Measurements from ENCODE around the gene ZNF831. TPM values are rescaled to one million over a fixed set of nuclear protein-coding genes. Genes with fewer than 3 reads are reported as not detected.
A peak's percentile ranks its signal among the peaks of the same experiment; 100 is the strongest.

The ZNF831 gene
- total RNA-seq, 4 donors from 2014 or later, result 0.05 to 0.07 TPM; not detected in 2

GRCh38 chr20:59207235-59207634 lies 43.6 kb downstream of the ZNF831 start:
- Histone ChIP-seq H3K4me3 (no peak overlapping the region), H3K27ac (no peak overlapping the region), H3K9me3 (no peaks in the 10 kb centered on the region), H3K36me3 (no peaks in the 10 kb centered on the region), H3K27me3 (peaks cover 0 to 3% (median 0%) of the 10 kb centered on the region in 3 donors), H3K4me1 (no peaks in the 10 kb centered on the region)
- ATAC-seq (no peak), DNase-seq (no peak)
- in situ Hi-C loops (cut with MboI; ENCODE audit: low sequenced_read_pairs in 4 of 4), result loop anchor here in 1 of 4 donors (5.0 kb wide), 1 partner anchor 120 kb away; no protein-coding TSS in a partner anchor
- intact Hi-C loops (cut with DNase I; ENCODE audit: low total_unique reads), result loop anchor here (5.0 kb wide), 1 partner anchor 120 kb away; no protein-coding TSS in a partner anchor
- no peak for TF ChIP-seq POLR2A (IDR thresholded peaks at IDR 0.05)
- TF ChIP-seq CTCF (IDR thresholded peaks at IDR 0.05 in 4 of 5, conservative IDR thresholded peaks at IDR 0.05 in 1 of 5), result no peak

- H3K9me3 ChIP-seq, result no peaks in the 10 kb centered on the region
- no peak overlapping the region for H3K27ac ChIP-seq
- H3K4me3 ChIP-seq, result no peak overlapping the region
- H3K36me3 ChIP-seq, result no peaks in the 10 kb centered on the region
- peaks cover 0 to 3% (median 0%) of the 10 kb centered on the region in 3 donors for H3K27me3 ChIP-seq
- in situ Hi-C loops (cut with MboI; ENCODE audit: low sequenced_read_pairs in 4 of 4) (loop anchor here in 1 of 4 donors (5.0 kb wide), 1 partner anchor 121 kb away; no protein-coding TSS in a partner anchor), intact Hi-C loops (cut with DNase I; ENCODE audit: low total_unique reads) (loop anchor here (5.0 kb wide), 1 partner anchor 121 kb away; no protein-coding TSS in a partner anchor)
- DNase-seq (no peak), ATAC-seq (peak in 1 of 2 donors; percentile 65)
- H3K4me1 ChIP-seq, result no peaks in the 10 kb centered on the region
- TF ChIP-seq CTCF (IDR thresholded peaks at IDR 0.05 in 4 of 5, conservative IDR thresholded peaks at IDR 0.05 in 1 of 5), result peak; percentile 32 to 61 (median 45)
- TF ChIP-seq POLR2A (IDR thresholded peaks at IDR 0.05), result no peak
These were observed 44.2 kb downstream of the ZNF831 start for GRCh38 chr20:59207742-59208357.

GRCh38 chr20:59210186-59210585 lies 46.6 kb downstream of the ZNF831 start:
- H3K4me1 ChIP-seq, result no peaks in the 10 kb centered on the region
- no peaks in the 10 kb centered on the region for H3K9me3 ChIP-seq
- H3K27me3 ChIP-seq, result peaks cover 0 to 3% (median 0%) of the 10 kb centered on the region in 3 donors
- DNase-seq (no peak), ATAC-seq (no peak)
- intact Hi-C loops (cut with DNase I; ENCODE audit: low total_unique reads), result no loop called here
- H3K36me3 ChIP-seq, result no peaks in the 10 kb centered on the region
- no peak for TF ChIP-seq POLR2A (IDR thresholded peaks at IDR 0.05)
- TF ChIP-seq CTCF (IDR thresholded peaks at IDR 0.05 in 4 of 5, conservative IDR thresholded peaks at IDR 0.05 in 1 of 5), result no peak
- H3K27ac ChIP-seq, result no peak overlapping the region
- in situ Hi-C loops (cut with MboI; ENCODE audit: low sequenced_read_pairs in 4 of 4), result loop anchor here in 2 of 4 donors (10.0 kb wide), 3 partner anchors 115 to 255 kb away; no protein-coding TSS in a partner anchor
- no peak overlapping the region for H3K4me3 ChIP-seq

GRCh38 chr20:59211208-59211765 lies 47.7 kb downstream of the ZNF831 start:
- in situ Hi-C loops (cut with MboI; ENCODE audit: low sequenced_read_pairs in 4 of 4), result loop anchor here in 2 of 4 donors (10.0 kb wide), 3 partner anchors 116 to 256 kb away; no protein-coding TSS in a partner anchor

More at GRCh38 chr20:59211208-59211765, 47.7 kb downstream of the ZNF831 start:
- intact Hi-C loops (cut with DNase I; ENCODE audit: low total_unique reads), result no loop called here
- Histone ChIP-seq H3K4me1 (no peaks in the 10 kb centered on the region), H3K27ac (no peak overlapping the region), H3K27me3 (peaks cover 0 to 3% (median 0%) of the 10 kb centered on the region in 3 donors), H3K36me3 (no peaks in the 10 kb centered on the region), H3K9me3 (no peaks in the 10 kb centered on the region), H3K4me3 (no peak overlapping the region)
- TF ChIP-seq CTCF (IDR thresholded peaks at IDR 0.05 in 4 of 5, conservative IDR thresholded peaks at IDR 0.05 in 1 of 5), result no peak
- no peak for TF ChIP-seq POLR2A (IDR thresholded peaks at IDR 0.05)
- DNase-seq (no peak), ATAC-seq (no peak)
